Muscle layer of duodenum (tissue), 2 donors: ENCODE measurements around the gene DIAPH2.
A peak's percentile ranks its signal among the peaks of the same experiment; 100 is the strongest.

Experiments used
- H3K27ac ChIP-seq: one replicate; pipeline ENCODE4 v1.7.0; 2013; ENCODE audit warnings: mild to moderate bottlenecking, low read length
- H3K27me3 ChIP-seq: one replicate; pipeline ENCODE4 v1.7.0; 2013; ENCODE audit warnings: low read depth, mild to moderate bottlenecking, control low read depth, low read length
- H3K36me3 ChIP-seq, 2 donors: one replicate each; pipeline ENCODE4 v1.7.0; 2013; ENCODE audit warnings: low read length in 2 of 2, control low read depth in 1 of 2, mild to moderate bottlenecking in 1 of 2; ENCODE audit not compliant: insufficient read depth in 2 of 2, control insufficient read depth in 1 of 2
- H3K4me1 ChIP-seq, 2 donors: one replicate each; pipeline ENCODE4 v1.7.0; 2013; ENCODE audit warnings: low read length in 2 of 2, mild to moderate bottlenecking in 2 of 2, control low read depth in 1 of 2, moderate library complexity in 1 of 2; ENCODE audit not compliant: insufficient read depth in 2 of 2, control insufficient read depth in 1 of 2
- H3K4me3 ChIP-seq, 2 donors: one replicate each; pipeline ENCODE4 v1.7.0; 2013; ENCODE audit warnings: low read length in 2 of 2, low read depth in 1 of 2, mild to moderate bottlenecking in 1 of 2
- H3K9me3 ChIP-seq, 2 donors: one replicate each; pipeline ENCODE4 v1.7.0; 2013; ENCODE audit warnings: low read length in 2 of 2, control low read depth in 1 of 2, mild to moderate bottlenecking in 1 of 2; ENCODE audit not compliant: control insufficient read depth in 1 of 2
- donor health status: healthy.

The DIAPH2 gene

GRCh38 chrX:97547877-97548578 is 863.4 kb downstream of the DIAPH2 start:
- H3K4me1 ChIP-seq: no peaks in the 10 kb centered on the region
- no peak overlapping the region for H3K27ac ChIP-seq
- H3K27me3 ChIP-seq: no peaks in the 10 kb centered on the region
- H3K4me3 ChIP-seq: no peak overlapping the region
- H3K36me3 ChIP-seq: no peaks in the 10 kb centered on the region
- no peaks in the 10 kb centered on the region for H3K9me3 ChIP-seq

- no peaks in the 10 kb centered on the region for H3K9me3 ChIP-seq
These were observed 867.2 kb downstream of the DIAPH2 start for GRCh38 chrX:97551821-97552220.

DNA sequence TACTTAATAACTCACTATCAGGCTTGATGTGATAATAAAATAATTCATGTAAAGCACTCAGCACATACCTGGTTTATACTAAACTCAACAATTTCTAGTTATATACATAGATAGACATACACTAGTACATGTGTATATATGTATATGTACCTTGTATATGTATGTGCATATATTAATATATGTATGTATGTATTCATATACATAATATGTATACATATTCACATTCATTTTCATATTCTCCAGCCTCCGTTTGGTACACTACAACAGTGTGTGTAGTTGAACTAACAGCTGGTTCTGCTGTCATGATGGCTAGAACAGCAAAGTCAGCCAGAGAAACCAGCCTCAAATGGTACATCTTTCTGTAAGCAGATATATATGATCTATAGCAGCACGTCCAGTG is 869.2 kb downstream of the DIAPH2 start:
- Histone ChIP-seq H3K27me3 (no peaks in the 10 kb centered on the region), H3K4me3 (no peak overlapping the region), H3K27ac (no peak overlapping the region), H3K4me1 (no peaks in the 10 kb centered on the region), H3K36me3 (no peaks in the 10 kb centered on the region), H3K9me3 (no peaks in the 10 kb centered on the region)

More at GRCh38 chrX:97551821-97552220, 867.2 kb downstream of the DIAPH2 start:
- Histone ChIP-seq H3K4me3 (no peak overlapping the region), H3K27ac (no peak overlapping the region), H3K27me3 (no peaks in the 10 kb centered on the region), H3K4me1 (no peaks in the 10 kb centered on the region), H3K36me3 (no peaks in the 10 kb centered on the region)

- Histone ChIP-seq H3K27ac (no peak overlapping the region), H3K9me3 (no peaks in the 10 kb centered on the region), H3K4me1 (no peaks in the 10 kb centered on the region), H3K4me3 (no peak overlapping the region), H3K27me3 (no peaks in the 10 kb centered on the region), H3K36me3 (no peaks in the 10 kb centered on the region)
These were observed 871.7 kb downstream of the DIAPH2 start for GRCh38 chrX:97556359-97556758.

DNA sequence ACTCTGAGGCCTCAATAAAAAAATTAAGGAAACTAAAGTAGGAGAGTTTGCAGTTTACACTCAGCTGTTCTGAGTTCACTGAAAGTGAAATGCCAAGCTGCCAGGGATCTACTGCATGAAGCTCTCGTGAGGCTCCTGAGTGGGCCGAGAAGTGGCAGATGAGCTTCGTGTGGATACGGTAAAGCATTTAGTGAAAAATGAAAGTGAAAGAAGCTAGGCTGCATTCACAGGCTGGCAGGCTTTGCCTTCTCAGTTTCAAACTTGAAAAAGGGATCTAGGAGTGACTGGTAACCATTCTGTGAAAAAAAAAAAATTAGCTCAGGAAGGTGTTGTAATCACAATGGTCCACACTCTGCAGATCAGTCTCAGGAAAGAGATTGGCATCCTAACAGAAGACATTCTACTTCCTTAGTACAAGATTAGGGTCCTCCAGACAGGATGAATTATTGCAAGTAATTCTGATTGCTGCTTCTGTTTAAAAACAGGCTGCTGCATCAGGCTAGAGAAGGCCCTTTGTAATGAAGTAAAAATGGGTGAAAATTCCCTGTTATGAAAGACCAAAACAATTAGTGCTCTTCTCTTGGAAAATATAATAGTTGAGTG is 879.0 kb downstream of the DIAPH2 start:
- H3K4me1 ChIP-seq: no peaks in the 10 kb centered on the region
- H3K27me3 ChIP-seq: no peaks in the 10 kb centered on the region
- peak overlapping the region; percentile 32 to 39 for H3K4me3 ChIP-seq
- H3K9me3 ChIP-seq: no peaks in the 10 kb centered on the region
- no peaks in the 10 kb centered on the region for H3K36me3 ChIP-seq
- peak overlapping the region; percentile 39 for H3K27ac ChIP-seq

- Histone ChIP-seq H3K4me3 (no peak overlapping the region), H3K36me3 (no peaks in the 10 kb centered on the region), H3K27me3 (no peaks in the 10 kb centered on the region), H3K27ac (no peak overlapping the region), H3K9me3 (no peaks in the 10 kb centered on the region), H3K4me1 (no peaks in the 10 kb centered on the region)
These were observed 879.9 kb downstream of the DIAPH2 start for GRCh38 chrX:97564496-97564895.

- Histone ChIP-seq H3K27ac (no peak overlapping the region), H3K4me1 (no peaks in the 10 kb centered on the region), H3K9me3 (no peaks in the 10 kb centered on the region), H3K27me3 (no peaks in the 10 kb centered on the region), H3K36me3 (no peaks in the 10 kb centered on the region), H3K4me3 (no peak overlapping the region)
These were observed 902.5 kb downstream of the DIAPH2 start for GRCh38 chrX:97587171-97587570.

DNA sequence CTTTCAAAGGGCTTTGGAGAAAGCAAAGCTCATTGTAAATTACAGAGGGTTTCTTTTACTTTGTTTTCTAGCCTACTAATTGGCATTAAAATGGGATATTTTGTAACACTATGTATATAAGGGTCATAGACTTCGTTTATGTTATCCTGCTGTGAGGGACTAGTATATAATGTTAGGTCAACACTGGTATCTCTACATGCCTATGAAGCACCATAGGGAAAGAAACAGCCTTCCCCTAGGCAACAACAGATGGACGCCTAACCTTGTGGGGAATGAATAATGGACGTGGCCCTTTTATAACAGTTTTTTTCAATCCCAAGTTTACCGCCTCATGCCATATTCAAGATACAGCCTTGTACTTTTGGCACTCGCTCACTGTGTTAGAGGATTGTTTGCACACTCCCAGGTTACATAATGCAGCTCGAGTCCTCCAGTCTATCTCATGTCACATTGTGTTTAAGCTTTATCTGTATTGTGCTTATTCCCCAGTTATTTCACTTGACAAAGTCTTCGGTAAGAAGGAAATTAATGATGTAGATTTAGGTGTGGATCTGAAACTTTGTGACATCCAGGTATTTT is 910.1 kb downstream of the DIAPH2 start:
- Histone ChIP-seq H3K27me3 (no peaks in the 10 kb centered on the region), H3K27ac (no peak overlapping the region), H3K4me1 (no peaks in the 10 kb centered on the region), H3K36me3 (no peaks in the 10 kb centered on the region), H3K4me3 (no peak overlapping the region), H3K9me3 (no peaks in the 10 kb centered on the region)

DNA sequence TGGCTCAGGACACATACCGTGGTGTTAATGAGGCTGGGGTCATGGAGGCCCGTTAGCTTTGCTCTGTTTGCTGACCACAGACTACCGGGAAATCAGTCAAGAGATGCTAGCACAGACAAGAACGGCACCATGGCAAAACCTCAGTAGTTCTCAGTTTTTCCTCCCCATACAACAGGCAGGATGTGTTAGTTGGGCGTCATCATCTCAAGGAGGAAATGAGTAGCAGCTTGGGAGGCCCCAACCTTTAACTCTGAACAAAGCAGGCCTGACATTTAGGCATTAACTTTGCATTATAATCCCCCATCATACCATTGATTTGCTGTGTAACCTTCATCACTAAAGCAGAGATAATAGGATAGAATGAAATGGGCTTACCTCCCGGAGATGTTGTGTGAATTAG is 913.3 kb downstream of the DIAPH2 start:
- Histone ChIP-seq H3K4me3 (no peak overlapping the region), H3K36me3 (no peaks in the 10 kb centered on the region), H3K4me1 (no peaks in the 10 kb centered on the region), H3K9me3 (no peaks in the 10 kb centered on the region), H3K27ac (no peak overlapping the region), H3K27me3 (no peaks in the 10 kb centered on the region)

DNA sequence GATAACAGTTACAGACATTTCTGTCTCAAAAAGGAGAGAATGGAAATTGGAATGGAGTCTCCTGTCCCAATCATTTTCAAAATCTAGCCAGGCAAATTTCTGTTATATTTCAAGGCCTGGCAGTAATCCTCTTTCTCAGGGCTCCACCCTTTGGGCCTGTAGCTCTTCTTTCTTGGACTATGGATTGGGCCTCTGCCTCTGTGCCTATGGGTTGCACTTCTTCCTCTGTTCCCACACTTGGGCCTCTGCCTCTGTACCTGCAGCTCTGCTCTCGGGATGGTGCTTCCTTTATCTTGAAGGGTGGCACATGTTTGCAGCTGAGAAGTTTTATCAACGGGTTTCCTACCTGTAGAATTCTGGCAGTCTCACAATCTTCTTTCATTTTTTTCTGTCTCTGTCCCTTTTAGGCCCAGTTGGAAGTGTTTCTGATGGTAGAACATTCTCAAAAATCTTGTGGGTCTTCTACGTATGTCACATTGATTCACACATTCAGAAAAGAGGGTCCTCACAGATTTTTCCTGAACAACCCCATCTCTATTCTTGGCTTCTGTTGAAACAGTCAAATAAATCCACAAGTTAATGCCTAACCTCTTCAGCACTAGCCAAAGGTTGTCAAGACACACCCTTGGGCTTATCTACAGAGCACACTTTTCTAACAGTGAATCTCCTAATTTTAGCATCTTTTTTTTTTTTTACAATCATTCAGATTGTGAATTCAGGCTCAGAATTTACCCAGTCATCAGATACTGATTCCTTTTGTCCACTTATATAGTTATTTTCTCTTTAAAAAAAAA is 918.0 kb downstream of the DIAPH2 start:
- Histone ChIP-seq H3K27me3 (no peaks in the 10 kb centered on the region), H3K4me1 (no peaks in the 10 kb centered on the region), H3K9me3 (no peaks in the 10 kb centered on the region), H3K36me3 (no peaks in the 10 kb centered on the region), H3K4me3 (no peak overlapping the region), H3K27ac (no peak overlapping the region)

- Histone ChIP-seq H3K4me1 (no peaks in the 10 kb centered on the region), H3K36me3 (no peaks in the 10 kb centered on the region), H3K9me3 (no peaks in the 10 kb centered on the region), H3K4me3 (no peak overlapping the region), H3K27ac (no peak overlapping the region), H3K27me3 (no peaks in the 10 kb centered on the region)
These were observed 920.6 kb downstream of the DIAPH2 start for GRCh38 chrX:97605271-97605670.
